GM23338 (cell line): ENCODE data around the gene NCDN.

Experiments
- CREB1 ChIP-seq: fragments of 250-450 bp; sonication (Bioruptor Pico); IDR thresholded peaks from 2 replicates; pipeline ENCODE4 v1.5.0; 2020; ENCODE audit warnings: low read depth, mild to moderate bottlenecking, moderate library complexity
- ETS1 ChIP-seq: IDR thresholded peaks from 2 replicates; pipeline ENCODE4 v1.6.1; 2016; ENCODE audit warnings: antibody characterized with exemption
- EZH2 ChIP-seq: fragments of 200-600 bp; sonication (generic); IDR thresholded peaks from one replicate; pipeline ENCODE4 v1.8.0; 2017; ENCODE audit warnings: antibody characterized with exemption, mild to moderate bottlenecking, low read depth; ENCODE audit not compliant: unreplicated experiment
- EZH2phosphoT487 ChIP-seq: fragments of 200-600 bp; sonication (generic); IDR thresholded peaks from one replicate; pipeline ENCODE4 v1.8.1; 2018; ENCODE audit warnings: antibody characterized with exemption; ENCODE audit not compliant: unreplicated experiment
- JUNB ChIP-seq: IDR thresholded peaks from one replicate; pipeline ENCODE4 v1.6.1; 2016; ENCODE audit warnings: antibody characterized with exemption; ENCODE audit not compliant: unreplicated experiment
- NANOG ChIP-seq: IDR thresholded peaks from 2 replicates; pipeline ENCODE4 v1.6.1; 2016; ENCODE audit warnings: antibody characterized with exemption, borderline replicate concordance
- POLR2AphosphoS5 ChIP-seq: IDR thresholded peaks from 2 replicates; pipeline ENCODE4 v1.6.1; 2016; ENCODE audit warnings: antibody characterized with exemption, low read depth
- REST ChIP-seq: IDR thresholded peaks from one replicate; pipeline ENCODE4 v1.6.1; 2018; ENCODE audit warnings: antibody characterized with exemption; ENCODE audit not compliant: unreplicated experiment
- STAT1 ChIP-seq: IDR thresholded peaks from one replicate; pipeline ENCODE4 v1.6.1; 2016; ENCODE audit warnings: antibody characterized with exemption; ENCODE audit not compliant: unreplicated experiment
- ZNF114 ChIP-seq: fragments of 250-450 bp; sonication (Bioruptor Pico); IDR thresholded peaks from 2 replicates; pipeline ENCODE4 v1.5.0; 2020; ENCODE audit warnings: mild to moderate bottlenecking, moderate library complexity
- ZNF331 ChIP-seq: fragments of 250-450 bp; sonication (Bioruptor Pico); IDR thresholded peaks from 2 replicates; pipeline ENCODE4 v1.5.0; 2020; ENCODE audit warnings: low read depth, mild to moderate bottlenecking, moderate library complexity
- ZNF462 ChIP-seq: fragments of 250-450 bp; sonication (Bioruptor Pico); IDR thresholded peaks from 2 replicates; pipeline ENCODE4 v1.5.0; 2020; ENCODE audit warnings: mild to moderate bottlenecking, moderate library complexity
- TF ChIP-seq, protein P1 (sequence below), 2 experiments: fragments of 200-600 bp in 1 of 2; sonication (generic) in 1 of 2; conservative IDR thresholded peaks; 2 replicates each; pipeline versions ENCODE4 v1.5.1 to v1.6.1; 2016 to 2017; ENCODE audit warnings: antibody characterized with exemption in 2 of 2, low read depth in 2 of 2, mild to moderate bottlenecking in 2 of 2, moderate library complexity in 1 of 2

- TF ChIP-seq EZH2phosphoT487 (no peak), REST (no peak), EZH2 (no peak), ZNF331 (no peak), POLR2AphosphoS5 (no peak), CREB1 (no peak), JUNB (no peak), ZNF114 (CRISPR knock-in tag) (no peak), ZNF462 (no peak), ETS1 (no peak), STAT1 (no peak), NANOG (no peak)
- TF ChIP-seq, protein P1, sequence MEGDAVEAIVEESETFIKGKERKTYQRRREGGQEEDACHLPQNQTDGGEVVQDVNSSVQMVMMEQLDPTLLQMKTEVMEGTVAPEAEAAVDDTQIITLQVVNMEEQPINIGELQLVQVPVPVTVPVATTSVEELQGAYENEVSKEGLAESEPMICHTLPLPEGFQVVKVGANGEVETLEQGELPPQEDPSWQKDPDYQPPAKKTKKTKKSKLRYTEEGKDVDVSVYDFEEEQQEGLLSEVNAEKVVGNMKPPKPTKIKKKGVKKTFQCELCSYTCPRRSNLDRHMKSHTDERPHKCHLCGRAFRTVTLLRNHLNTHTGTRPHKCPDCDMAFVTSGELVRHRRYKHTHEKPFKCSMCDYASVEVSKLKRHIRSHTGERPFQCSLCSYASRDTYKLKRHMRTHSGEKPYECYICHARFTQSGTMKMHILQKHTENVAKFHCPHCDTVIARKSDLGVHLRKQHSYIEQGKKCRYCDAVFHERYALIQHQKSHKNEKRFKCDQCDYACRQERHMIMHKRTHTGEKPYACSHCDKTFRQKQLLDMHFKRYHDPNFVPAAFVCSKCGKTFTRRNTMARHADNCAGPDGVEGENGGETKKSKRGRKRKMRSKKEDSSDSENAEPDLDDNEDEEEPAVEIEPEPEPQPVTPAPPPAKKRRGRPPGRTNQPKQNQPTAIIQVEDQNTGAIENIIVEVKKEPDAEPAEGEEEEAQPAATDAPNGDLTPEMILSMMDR (conservative IDR thresholded peaks at IDR 0.05; ENCODE audit: low read depth in 2 of 2) = no peak
Measured at GRCh38 chr1:35567947-35568558, 10.5 kb downstream of the NCDN start.
